T-helper 2 cell treated with Interferon-gamma antibody and Interleukin-4, amounts not matched to agents 100 ng/mL and 5 ng/mL, for 36 hours (primary cell): ENCODE measurements around the gene CYB5R4. TPM values are rescaled to one million over a fixed set of nuclear protein-coding genes. Genes with fewer than 3 reads are reported as not detected.
"Not testable (repeated sequence)": the region's sequence is repeated elsewhere in the genome, so short reads cannot be mapped to it uniquely, and the experiment has no call there.

Experiments
- intact Hi-C: fragments of 100-400 bp; cut with micrococcal nuclease; formaldehyde crosslinking; loops from one replicate; pipeline ENCODE4 v1.15.1; 2023
- total RNA-seq: library from RNA; stranded (reverse); gene quantifications from 2 replicates; pipeline ENCODE4 v1.2.3, GENCODE V29; 2022

The CYB5R4 gene
- total RNA-seq, 1 donor from 2014 or later: 31.2 TPM

- intact Hi-C loops: not testable (repeated sequence)
These were observed 48.3 kb downstream of the CYB5R4 start for GRCh38 chr6:83907623-83908390.

GRCh38 chr6:83908813-83909212 lies 49.3 kb downstream of the CYB5R4 start:
- intact Hi-C loops: no loop called here

- intact Hi-C loops: no loop called here
These were observed 51.8 kb downstream of the CYB5R4 start for GRCh38 chr6:83911278-83911677.

- intact Hi-C loops: no loop called here
These were observed 55.5 kb downstream of the CYB5R4 start for GRCh38 chr6:83914953-83915352.

GRCh38 chr6:83917001-83917400 lies 57.5 kb downstream of the CYB5R4 start:
- intact Hi-C loops: no loop called here

- intact Hi-C loops: no loop called here
These were observed 60.5 kb downstream of the CYB5R4 start for GRCh38 chr6:83920017-83920416.

GRCh38 chr6:83921315-83921714 lies 61.8 kb downstream of the CYB5R4 start:
- intact Hi-C loops: no loop called here

GRCh38 chr6:83927470-83927869 lies 68.0 kb downstream of the CYB5R4 start:
- intact Hi-C loops: no loop called here

GRCh38 chr6:83928286-83928685 lies 68.8 kb downstream of the CYB5R4 start:
- intact Hi-C loops: no loop called here

GRCh38 chr6:83946201-83946833 lies 86.8 kb downstream of the CYB5R4 start:
- intact Hi-C loops: not testable (repeated sequence)

- intact Hi-C loops: not testable (repeated sequence)
These were observed 88.5 kb downstream of the CYB5R4 start for GRCh38 chr6:83947983-83948382.

- intact Hi-C loops: no loop called here
These were observed 89.4 kb downstream of the CYB5R4 start for GRCh38 chr6:83948851-83949250.

- intact Hi-C loops: not testable (repeated sequence)
These were observed 91.9 kb downstream of the CYB5R4 start for GRCh38 chr6:83951423-83951822.

- intact Hi-C loops: no loop called here
These were observed 93.3 kb downstream of the CYB5R4 start for GRCh38 chr6:83952830-83953229.

GRCh38 chr6:83954371-83954770 lies 94.9 kb downstream of the CYB5R4 start:
- intact Hi-C loops: no loop called here

GRCh38 chr6:83958241-83958685 lies 98.8 kb downstream of the CYB5R4 start:
- intact Hi-C loops: no loop called here

GRCh38 chr6:83960664-83961063 lies 101.2 kb downstream of the CYB5R4 start:
- intact Hi-C loops: no loop called here

- intact Hi-C loops: no loop called here
These were observed 103.1 kb downstream of the CYB5R4 start for GRCh38 chr6:83962582-83962981.

GRCh38 chr6:83966539-83966938 lies 107.0 kb downstream of the CYB5R4 start:
- intact Hi-C loops: no loop called here

GRCh38 chr6:83970582-83970981 lies 111.1 kb downstream of the CYB5R4 start:
- intact Hi-C loops: no loop called here

- intact Hi-C loops: no loop called here
These were observed 115.0 kb downstream of the CYB5R4 start for GRCh38 chr6:83974409-83975050.

- intact Hi-C loops: no loop called here
These were observed 116.7 kb downstream of the CYB5R4 start for GRCh38 chr6:83976037-83976755.
